GM06990 (cell line): Measurements from ENCODE around the gene OR52B6.

Experiments used
- DNase-seq: peaks from one replicate; pipeline ENCODE4 v3.0.0-alpha.2; 2011; ENCODE audit not compliant: insufficient read length; ENCODE audit errors: extremely low read depth
- H3K27me3 ChIP-seq: replicated peaks from 2 replicates; pipeline ENCODE4 v1.6.0; 2011; ENCODE audit warnings: low read length; ENCODE audit not compliant: control insufficient read depth, insufficient read depth
- H3K36me3 ChIP-seq: 2 replicates; pipeline ENCODE4 v1.5.1; 2011; ENCODE audit warnings: low read length; ENCODE audit not compliant: control insufficient read depth, insufficient read depth
- H3K4me3 ChIP-seq: replicated peaks from 2 replicates; pipeline ENCODE4 v1.5.1; 2011; ENCODE audit warnings: low read depth, mild to moderate bottlenecking, control low read depth, low read length
- CTCF ChIP-seq: IDR thresholded peaks from 2 replicates; pipeline ENCODE4 v1.5.1; 2011; ENCODE audit warnings: low read length, control low read depth, mild to moderate bottlenecking, inconsistent platforms; ENCODE audit not compliant: insufficient read depth, poor library complexity, severe bottlenecking

The OR52B6 gene

GRCh38 chr11:5556596-5557188 is 24.0 kb upstream of the OR52B6 start:
- DNase-seq: no peak
- H3K4me3 ChIP-seq: no peak overlapping the region
- no peaks in the 10 kb centered on the region for H3K27me3 ChIP-seq
- H3K36me3 ChIP-seq: no peaks in the 10 kb centered on the region
- TF ChIP-seq CTCF: no peak

GRCh38 chr11:5557751-5558150 is 22.9 kb upstream of the OR52B6 start:
- no peaks in the 10 kb centered on the region for H3K36me3 ChIP-seq
- DNase-seq: no peak
- H3K4me3 ChIP-seq: no peak overlapping the region
- no peak for TF ChIP-seq CTCF
- H3K27me3 ChIP-seq: no peaks in the 10 kb centered on the region

- Histone ChIP-seq H3K27me3 (no peaks in the 10 kb centered on the region), H3K4me3 (no peak overlapping the region), H3K36me3 (no peaks in the 10 kb centered on the region)
- DNase-seq: no peak
- TF ChIP-seq CTCF: no peak
Observed at GRCh38 chr11:5564259-5565019, 16.2 kb upstream of the OR52B6 start.

GRCh38 chr11:5574654-5575053 is 6.0 kb upstream of the OR52B6 start:
- H3K27me3 ChIP-seq: no peaks in the 10 kb centered on the region; the same call in 1 of the 2 replicates
- no peak for DNase-seq
- H3K4me3 ChIP-seq: no peak overlapping the region
- H3K36me3 ChIP-seq: no peaks in the 10 kb centered on the region
- no peak for TF ChIP-seq CTCF

GRCh38 chr11:5575152-5575551 is 5.5 kb upstream of the OR52B6 start:
- Histone ChIP-seq H3K4me3 (no peak overlapping the region), H3K27me3 (no peaks in the 10 kb centered on the region; the same call in 1 of the 2 replicates), H3K36me3 (no peaks in the 10 kb centered on the region)
- TF ChIP-seq CTCF: no peak
- no peak for DNase-seq
